Fibroblast of peridontal ligament (primary cell): ENCODE data around the gene SLC35F1.
A peak's percentile ranks its signal among the peaks of the same experiment; 100 is the strongest.

Experiments used
- DNase-seq: peaks from one replicate; pipeline ENCODE4 v3.0.0-alpha.2; 2010; ENCODE audit errors: extremely low read depth

The SLC35F1 gene

DNA sequence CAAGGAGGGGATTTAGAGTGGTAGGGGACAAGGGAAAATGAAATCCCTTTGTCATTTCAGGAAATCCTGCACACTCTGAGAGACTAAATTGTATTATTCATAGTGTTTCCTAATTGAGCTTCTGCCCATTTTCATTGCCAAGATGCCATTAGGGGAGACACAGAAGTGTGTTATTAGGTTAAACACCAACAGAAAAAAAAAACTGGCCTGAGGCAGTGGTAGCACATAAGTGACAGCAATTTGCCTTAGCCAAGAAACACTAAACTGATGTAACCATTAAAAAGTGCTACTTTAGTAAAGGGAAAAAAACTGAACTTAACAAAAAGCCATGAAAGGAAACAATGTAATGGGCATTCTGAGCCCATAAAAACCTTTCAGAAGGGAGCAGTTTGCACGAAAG, 370.6 kb downstream of the SLC35F1 start:
- DNase-seq, result no peak

DNA sequence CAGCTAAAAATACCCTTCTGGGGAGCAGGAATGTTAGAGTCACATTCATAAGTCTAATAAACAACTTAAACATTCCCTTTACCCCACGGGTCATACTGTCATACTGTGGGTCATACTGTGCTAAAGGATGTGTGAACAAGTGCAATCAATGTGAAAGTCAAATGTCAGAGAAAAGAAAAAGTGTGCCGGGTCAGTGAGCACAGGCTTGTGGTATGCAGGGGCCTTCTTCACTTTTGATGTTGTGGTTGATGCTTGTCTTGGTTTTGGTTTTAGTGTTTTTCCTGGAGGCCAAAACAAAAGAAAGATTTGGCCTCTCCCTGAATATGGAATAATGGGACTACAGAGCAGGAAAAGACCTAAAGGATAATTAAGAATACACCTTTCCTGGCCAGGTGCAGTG, 373.1 kb downstream of the SLC35F1 start:
- no peak for DNase-seq

DNA sequence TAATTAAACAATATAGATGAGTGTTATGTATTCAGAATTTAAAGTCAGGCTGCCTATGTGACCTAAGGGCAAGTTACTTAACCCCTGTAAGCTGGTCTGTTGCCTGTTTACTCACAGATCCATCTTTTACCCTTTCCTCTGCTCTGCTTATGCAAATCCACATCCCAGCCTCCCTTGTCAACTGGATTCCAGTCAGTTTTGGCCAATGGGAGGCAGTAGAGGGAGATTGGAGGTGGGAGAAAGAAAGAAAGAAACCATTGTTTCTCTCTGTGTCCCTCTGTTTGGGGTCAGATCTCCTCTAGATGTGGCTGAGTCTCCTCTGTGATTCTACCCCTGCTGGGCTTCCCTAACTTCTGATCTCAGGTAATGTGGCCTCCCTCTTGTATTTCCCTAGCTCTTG, 374.2 kb downstream of the SLC35F1 start:
- no peak for DNase-seq

DNA sequence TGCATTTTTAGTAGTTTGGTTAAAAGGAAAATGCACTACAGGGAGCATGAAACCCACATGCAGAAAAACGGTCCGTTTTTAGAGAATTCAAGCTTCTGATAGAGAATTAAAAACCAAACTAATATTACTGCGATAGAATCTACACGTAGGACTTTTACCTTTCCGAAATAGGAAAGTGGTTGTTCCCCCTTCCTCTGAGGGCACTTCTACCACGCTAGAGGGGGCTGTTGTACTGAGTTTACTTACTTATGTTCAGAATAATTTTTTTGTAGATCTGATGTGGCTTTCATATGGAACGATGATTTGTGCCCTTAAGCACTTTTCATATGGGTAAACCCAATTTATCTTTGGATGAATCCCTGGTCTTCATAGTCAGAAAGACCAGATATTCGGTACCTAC, 376.7 kb downstream of the SLC35F1 start:
- peak; percentile 79 for DNase-seq

DNA sequence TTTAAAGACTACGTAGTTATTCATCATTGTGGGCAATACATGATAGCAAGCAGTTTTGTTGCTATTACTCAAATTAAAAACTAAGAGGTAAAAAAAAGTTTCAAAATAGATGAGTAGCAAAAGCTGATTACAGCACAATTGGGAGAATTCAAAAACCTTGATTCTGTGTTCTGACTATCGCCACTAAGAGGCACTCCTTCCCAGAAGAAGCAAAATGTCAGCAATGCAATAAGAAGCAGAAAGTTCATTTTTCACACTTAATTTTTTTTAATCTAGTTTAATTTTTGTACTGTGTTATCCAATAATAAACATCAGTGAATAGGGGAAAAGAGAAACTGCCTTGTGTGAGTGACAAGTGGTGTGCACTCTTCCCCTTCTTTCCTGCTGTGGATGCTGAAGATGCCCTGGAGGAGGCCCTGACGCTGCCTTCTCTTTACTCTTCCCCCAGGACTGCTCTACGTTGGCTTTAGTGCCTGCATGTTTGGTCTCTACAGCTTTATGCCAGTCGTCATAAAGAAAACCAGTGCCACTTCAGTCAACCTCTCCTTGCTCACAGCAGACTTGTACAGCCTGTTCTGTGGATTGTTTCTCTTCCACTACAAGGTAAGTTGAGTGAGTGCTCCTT, 377.8 kb downstream of the SLC35F1 start:
- peak; percentile 47 for DNase-seq

DNA sequence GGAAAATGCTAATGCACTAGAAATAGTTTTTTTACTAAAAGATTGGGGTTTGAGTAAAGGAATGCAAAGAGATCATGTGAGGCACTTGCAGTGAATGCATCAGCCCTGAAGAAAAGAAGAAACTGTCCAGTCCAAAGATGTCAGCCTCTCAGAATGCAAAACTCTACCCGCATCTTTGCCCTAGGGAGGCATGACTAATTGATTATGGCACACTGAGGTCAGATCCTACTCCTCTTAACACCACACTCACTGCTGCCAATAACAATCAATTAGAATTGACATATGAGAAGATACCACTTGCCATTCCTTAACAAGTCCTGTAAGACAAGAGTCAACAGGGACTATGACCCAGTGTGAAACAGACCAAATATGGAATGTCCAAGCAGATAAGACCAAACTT, 378.7 kb downstream of the SLC35F1 start:
- DNase-seq, result peak; percentile 31

DNA sequence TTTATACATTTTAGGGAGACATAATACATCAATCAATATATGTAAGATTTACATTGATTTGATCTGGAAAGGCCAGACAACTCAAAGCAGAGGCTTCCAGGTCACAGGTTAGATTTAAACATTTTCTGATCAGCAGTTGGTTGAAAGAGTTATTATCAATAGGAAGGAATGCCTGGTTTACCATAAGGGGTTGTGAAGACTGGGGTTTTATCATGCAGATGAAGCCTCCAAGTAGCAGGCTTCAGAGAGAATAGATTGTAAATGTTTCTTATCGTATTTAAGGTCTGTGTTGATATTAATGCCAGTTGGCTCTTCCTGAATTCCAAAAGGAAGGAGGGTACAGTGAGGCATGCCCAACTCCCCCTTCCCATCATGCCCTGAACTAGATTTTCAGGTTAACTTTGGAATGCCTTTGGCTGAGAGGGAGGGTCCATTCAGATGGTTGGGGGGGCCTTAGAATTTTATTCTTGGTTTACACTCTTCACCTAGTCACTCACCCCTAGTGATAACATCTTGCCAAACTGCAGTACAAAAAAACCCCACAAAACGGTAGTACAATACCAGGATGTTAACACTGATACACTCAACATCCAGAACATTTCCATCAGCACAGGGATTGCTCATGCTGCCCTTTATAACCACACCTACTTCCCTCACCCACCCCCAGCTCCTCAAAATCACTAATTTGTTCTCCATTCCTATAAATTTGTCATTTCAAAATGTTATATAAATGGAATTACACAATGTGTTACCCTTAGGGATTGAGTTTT, 381.5 kb downstream of the SLC35F1 start:
- peak; percentile 51 for DNase-seq

DNA sequence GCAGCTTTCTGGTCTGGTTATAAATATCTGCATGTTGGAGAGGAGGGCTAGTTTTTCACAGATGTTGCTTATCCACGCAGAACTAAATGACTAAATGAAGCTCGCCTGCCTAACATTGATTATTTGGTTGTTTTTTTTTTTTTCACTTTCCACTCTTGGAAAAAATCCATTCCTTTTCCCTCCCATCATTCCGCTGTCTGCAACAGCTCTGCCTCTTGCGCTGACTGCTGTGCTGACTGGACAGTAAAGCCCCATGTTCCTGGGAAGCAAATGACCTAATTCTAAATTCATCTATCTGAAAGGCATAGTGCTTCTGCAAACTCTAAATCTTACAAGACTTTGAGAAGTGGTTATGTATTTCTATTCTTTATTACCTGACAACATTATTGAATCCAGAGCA, 385.5 kb downstream of the SLC35F1 start:
- DNase-seq, result no peak

DNA sequence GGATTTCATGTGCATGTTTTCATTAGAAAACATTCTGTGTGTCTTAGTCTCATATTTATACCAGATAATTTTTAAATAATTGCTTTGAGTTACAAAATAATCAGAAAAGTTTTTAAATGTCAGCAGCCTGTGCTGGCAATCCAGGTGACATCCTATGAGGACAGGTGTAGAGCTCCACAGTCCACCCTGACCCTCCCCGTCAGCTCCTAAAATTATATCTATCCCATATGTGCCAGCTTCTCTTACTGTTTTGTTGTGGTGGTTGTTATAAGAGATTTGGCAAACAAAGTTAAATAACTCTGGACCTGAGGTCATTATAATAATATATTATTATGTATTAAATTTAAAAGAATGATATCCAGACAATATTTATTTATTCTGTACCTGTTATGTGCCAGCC, 387.8 kb downstream of the SLC35F1 start:
- DNase-seq, result no peak

DNA sequence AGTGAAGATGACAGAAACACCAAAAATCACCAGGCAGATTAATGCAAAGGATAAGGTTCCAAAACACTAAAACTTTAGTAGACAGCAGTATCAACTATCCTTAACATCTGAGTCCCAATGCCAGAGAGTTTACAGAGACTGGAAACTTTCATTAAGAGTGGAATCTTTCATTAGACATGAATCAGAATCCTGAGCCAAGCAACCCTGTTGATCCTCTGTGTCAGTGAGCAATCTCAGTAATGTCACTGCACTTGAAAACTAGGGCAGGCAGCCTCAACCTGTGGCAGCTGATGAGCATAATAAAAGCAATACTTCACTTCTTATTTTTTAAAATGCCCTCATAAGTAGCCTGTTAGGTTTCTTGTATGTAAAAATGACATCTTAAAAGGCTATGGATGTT, 388.3 kb downstream of the SLC35F1 start:
- DNase-seq, result no peak

DNA sequence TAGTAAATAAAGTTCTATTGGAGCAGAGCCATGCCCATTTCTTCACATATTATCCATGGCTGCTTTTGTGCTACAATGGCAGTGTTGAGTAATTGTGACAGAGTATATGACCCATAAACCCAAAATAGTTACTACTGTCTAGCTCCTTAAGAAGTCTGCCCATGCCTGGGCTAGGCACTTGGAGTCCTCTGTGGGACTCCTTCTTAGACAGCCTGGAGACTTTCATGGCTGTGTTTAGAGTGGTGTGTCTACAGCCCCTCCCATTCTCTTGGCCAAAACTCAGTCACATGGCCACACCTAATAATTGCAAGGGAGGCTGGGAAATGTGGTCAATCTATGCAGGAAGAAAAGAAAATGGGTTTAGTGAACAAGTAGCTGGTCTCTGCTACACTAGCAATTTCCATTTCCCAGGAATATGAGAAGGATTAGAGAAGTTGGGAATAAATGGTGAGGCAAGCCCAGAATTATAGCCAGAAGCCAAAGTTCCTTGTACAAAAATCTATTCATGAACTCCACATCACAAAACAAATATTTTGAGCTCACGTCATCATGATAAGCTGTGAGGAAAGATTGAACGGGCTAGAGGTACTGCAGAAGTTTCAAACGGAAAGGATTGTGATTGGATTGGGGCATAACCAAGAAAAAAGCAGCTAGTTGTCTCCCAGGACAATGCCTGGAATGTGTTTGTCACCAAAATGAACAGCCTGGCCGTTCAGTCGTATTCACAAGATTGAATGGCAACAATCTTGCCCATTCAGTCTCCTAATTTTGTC, 389.3 kb downstream of the SLC35F1 start:
- DNase-seq, result no peak

DNA sequence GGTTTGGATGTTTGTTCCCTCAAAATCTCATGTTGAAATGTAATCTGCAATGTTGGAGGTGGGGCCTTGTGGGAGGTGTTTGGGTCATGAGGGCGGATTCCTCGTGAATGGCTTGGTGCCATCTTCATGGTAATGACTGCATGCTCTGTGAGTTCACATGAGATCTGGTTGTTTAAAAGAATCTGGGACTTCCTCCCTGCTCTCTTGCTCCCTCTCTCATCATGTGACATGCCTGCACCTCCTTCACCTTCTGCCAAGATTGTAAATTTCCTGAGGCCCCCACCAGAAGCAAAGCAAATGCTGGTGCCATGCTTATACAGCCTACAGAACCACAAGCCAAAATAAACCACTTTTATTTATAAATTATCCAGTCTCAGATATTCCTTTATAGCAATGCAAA, 390.8 kb downstream of the SLC35F1 start:
- no peak for DNase-seq

DNA sequence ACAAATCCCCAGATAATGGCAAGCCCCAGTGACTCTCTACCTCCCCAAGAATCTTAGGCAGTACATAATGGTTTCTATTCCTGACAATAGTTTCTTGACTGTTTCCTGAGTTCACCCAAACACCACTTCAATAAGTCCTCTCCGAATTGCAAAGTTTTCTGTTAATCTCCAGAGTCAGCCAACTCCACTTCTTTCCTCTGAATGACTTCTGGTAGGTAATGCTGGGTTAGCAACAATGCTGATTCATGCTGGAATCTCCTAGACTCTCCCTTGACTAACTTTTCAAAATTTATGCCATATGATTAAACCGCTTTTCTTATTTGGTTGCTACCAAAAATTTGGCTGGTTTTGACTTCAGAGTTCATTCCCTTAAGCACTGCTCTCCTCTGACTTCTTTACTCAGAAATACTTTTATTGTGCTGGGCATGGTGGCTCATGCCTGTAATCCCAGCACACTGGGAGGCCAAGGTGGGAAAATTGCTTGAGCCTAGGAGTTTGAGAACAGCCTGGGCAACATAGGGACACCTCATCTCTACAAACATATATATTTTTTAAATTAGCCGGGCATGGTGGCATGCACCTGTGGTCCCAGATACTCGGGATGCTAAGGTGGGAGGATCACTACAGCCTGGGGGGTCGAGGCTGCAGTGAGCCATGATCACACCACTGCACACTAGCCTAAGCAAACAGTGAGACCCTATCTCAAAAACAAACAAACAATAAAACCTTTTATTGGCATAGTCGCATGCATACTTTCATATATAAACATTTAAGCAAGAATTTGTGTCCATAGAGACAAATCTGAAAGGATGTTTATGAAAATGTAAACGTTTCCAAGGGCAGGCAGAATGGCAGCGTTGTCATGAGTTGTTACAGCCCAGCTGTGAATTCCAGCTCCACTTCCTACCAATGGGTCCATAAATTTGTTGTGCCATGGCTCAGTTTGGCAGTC, 391.7 kb downstream of the SLC35F1 start:
- peak; percentile 45 for DNase-seq

DNA sequence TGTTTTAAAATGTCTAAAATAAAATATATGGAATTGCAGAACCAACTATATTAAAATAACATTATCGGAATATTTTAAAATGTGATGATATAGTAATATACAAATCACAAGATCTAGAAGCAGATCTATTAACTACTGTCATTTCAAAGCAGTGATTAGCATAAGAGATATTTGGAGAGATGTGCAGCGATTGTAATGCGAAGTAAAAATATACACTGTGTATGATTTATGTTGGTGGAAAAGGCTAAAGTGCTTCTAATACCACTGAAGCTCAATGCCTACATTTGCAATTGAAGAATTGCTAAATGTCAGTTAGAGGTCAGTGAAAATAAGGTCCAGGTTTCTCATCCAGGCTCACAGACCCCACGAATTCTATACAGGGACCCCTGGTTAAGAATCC, 392.4 kb downstream of the SLC35F1 start:
- no peak for DNase-seq

DNA sequence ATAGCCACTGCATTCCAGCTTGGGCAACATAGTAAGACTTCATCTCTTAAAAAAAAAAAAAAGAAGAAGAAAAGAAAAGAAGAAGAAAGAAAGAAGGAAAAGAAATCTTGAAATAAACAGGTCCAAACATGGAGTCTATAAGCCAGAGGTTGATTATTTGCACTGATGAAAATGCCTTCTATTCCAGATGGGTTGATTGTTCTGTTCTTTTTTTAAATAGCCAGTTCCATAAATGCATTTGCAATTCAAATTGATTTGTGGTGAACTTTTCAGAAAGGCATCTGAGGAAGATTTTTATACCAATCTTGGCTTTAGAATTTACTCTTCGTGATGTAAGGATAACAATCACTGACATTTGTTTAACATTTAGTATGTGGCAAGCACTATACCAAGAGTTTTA, 397.3 kb downstream of the SLC35F1 start:
- DNase-seq, result no peak

DNA sequence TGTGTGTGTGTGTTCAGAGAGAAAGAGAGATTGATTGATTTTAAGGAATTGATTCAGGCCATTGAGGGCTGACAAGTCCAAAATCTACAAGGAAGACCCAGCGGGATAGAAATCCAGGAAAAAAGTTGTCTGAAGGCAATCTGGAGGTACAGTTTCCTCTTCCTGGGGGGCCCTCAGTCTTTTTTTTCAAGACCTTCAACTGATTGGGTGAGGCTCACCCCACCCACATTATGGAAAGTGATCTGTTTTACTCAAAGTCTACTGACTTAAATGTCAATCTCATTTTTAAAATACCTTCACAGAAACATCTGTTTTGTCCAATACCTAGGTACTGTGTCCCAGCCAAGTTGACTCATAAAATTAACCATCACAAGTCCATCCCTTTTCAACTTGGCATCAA, 398.0 kb downstream of the SLC35F1 start:
- DNase-seq, result no peak

DNA sequence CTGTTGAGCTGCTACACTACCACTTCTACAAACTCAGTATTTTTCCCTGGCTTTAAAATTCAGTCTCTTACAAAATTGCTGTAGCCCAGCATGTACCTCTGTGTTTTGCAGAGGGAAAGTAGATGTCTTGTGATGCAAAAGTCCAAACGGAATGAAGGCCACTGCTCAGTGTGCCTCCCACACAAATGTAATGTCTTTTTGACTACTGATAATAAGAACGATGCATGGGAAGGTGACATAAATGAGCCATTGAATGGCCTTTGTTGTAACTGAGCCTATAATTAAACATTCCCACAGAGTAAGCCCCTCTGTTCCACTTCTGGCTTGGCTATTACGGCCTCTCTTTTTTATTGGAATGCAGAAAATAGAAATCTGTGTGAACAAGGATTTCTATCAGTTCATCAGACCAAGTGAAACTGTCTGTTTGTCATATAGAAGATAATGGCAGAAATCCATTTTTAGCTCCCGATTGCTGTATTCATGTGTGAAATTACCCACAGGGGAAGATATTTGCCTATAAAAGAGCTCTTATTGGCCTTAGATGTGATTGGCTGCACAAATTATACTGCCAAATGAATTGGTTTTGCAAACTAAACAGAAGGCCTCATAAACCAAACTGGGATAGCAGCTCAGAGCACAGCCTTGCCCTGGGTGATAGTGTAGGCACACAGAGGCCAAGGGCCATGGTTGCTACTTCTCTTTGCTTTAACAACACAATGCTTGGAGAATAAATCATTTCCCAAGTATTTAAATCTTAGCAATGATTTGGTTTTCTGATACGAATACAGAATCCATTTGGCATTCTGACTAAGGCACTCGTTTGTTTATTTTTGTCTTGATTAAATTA, 399.6 kb downstream of the SLC35F1 start:
- DNase-seq, result no peak

DNA sequence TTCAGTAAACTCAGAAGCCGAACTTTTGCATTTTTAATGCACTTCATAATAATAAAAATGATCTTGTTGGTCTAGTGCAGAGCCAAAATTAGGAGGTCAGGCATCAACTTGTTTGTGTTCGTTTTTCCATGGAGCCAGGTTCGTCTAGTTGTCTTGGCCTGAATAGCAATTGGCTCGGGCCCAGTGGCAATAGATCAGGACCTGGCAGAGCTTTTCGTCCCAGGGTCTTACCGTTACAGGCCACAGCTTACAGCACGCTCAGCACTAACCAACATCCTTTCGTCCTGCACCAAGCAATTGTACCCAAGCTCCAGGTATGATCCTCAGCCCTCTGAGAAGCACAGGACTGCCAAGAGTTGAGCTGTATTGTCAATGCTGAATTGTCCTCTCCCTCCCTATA, 400.5 kb downstream of the SLC35F1 start:
- DNase-seq, result no peak

DNA sequence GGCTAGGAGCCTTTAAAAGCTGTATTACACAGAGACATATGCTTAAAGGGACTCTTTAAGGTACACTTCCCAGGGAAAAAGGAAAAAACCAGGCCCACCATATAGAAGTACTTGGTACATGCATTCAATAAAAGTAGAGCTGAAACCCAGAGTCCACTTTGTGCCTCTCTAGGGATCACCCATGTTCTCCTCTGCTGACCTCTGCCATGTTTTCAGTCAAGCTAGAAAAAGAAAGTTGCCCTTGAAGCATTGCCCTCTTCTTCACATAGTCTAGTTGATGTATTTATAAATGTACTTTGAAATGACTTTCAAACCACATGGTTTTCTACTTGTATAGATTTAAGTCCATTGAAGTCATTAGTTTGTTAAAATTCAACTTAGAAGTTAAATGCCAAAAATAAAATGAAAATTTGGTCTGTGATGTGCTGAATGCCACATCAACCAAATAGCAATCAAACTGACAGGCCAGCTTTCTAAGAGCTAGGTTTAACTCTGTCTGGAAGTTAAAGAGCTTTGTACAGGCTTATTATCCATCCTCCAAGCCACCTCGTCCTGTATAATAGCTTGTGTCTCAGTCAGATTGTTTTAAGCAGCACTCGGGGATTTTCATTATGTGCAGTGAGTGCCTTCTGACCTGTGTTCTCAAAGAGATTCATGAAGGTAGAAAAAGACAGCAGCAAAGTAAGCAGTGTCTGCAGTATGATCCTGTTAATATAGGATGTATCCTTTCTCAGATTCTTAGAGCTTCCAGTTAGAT, 402.5 kb downstream of the SLC35F1 start:
- DNase-seq, result no peak

DNA sequence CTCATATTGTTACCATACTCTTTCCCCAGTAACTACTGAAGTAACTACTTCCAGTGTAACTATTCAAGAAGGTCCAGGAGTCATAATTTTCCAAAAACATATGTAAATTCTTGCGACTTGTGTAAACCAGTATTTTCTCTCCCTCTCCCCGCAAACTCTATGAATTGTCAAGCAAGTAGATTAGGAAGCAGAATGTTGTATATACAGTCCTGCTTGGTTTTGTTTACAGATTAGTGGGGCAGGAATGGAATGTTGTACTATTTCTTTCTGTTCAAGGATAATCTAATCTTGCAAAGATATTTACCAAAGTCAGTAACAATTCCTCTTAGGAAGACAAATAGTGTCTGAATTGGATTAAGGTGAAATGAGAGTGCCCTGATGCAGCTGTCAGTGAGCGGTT, 406.1 kb downstream of the SLC35F1 start:
- no peak for DNase-seq
